Neuron (in vitro differentiated cells): ENCODE results near the gene BLACAT1.

Source experiments
- H2AFZ ChIP-seq: one replicate; pipeline ENCODE4 v1.6.1; 2013; ENCODE audit warnings: low read depth, mild to moderate bottlenecking, inconsistent platforms, low read length, moderate library complexity
- H3K27me3 ChIP-seq: one replicate; pipeline ENCODE4 v1.6.1; 2013; ENCODE audit warnings: low read length; ENCODE audit not compliant: insufficient read depth
- H3K36me3 ChIP-seq: one replicate; pipeline ENCODE4 v1.6.1; 2013; ENCODE audit warnings: low read length; ENCODE audit not compliant: insufficient read depth
- H3K4me1 ChIP-seq: one replicate; pipeline ENCODE4 v1.6.1; 2013; ENCODE audit warnings: low read length; ENCODE audit not compliant: insufficient read depth
- H3K4me3 ChIP-seq: 2 replicates; pipeline ENCODE4 v1.5.1; 2013; ENCODE audit warnings: mild to moderate bottlenecking, low read length, moderate library complexity
- H3K9me3 ChIP-seq: one replicate; pipeline ENCODE4 v1.6.1; 2013; ENCODE audit warnings: low read length

Gene BLACAT1

GRCh38 chr1:205447457-205448341 lies 8.1 kb downstream of the BLACAT1 start:
- no peaks in the 10 kb centered on the region for H3K36me3 ChIP-seq
- H3K9me3 ChIP-seq: no peaks in the 10 kb centered on the region
- H3K4me3 ChIP-seq: no peak overlapping the region
- H3K27me3 ChIP-seq: peaks cover 55% of the 10 kb centered on the region
- peaks cover 36% of the 10 kb centered on the region for H3K4me1 ChIP-seq
- no peak overlapping the region for H2AFZ ChIP-seq

- Histone ChIP-seq H3K4me1 (peaks cover 41% of the 10 kb centered on the region), H3K27me3 (peaks cover 56% of the 10 kb centered on the region), H3K4me3 (no peak overlapping the region), H3K36me3 (no peaks in the 10 kb centered on the region), H2AFZ (no peak overlapping the region), H3K9me3 (no peaks in the 10 kb centered on the region)
These were observed 9.0 kb downstream of the BLACAT1 start for GRCh38 chr1:205446828-205447227.

GRCh38 chr1:205445646-205445935 lies 10.3 kb downstream of the BLACAT1 start:
- Histone ChIP-seq H2AFZ (no peak overlapping the region), H3K36me3 (no peaks in the 10 kb centered on the region), H3K27me3 (peaks cover 56% of the 10 kb centered on the region), H3K4me3 (no peak overlapping the region), H3K4me1 (peaks cover 48% of the 10 kb centered on the region), H3K9me3 (no peaks in the 10 kb centered on the region)

- H3K27me3 ChIP-seq: peaks cover 57% of the 10 kb centered on the region
- H3K4me3 ChIP-seq: no peak overlapping the region
- no peaks in the 10 kb centered on the region for H3K36me3 ChIP-seq
- no peaks in the 10 kb centered on the region for H3K9me3 ChIP-seq
- H3K4me1 ChIP-seq: peaks cover 47% of the 10 kb centered on the region
- H2AFZ ChIP-seq: no peak overlapping the region
These were observed 10.8 kb downstream of the BLACAT1 start for GRCh38 chr1:205444931-205445645.

- Histone ChIP-seq H3K4me3 (no peak overlapping the region), H3K4me1 (peaks cover 43% of the 10 kb centered on the region), H3K36me3 (no peaks in the 10 kb centered on the region)
These were observed 11.4 kb downstream of the BLACAT1 start for GRCh38 chr1:205444300-205444930.

GRCh38 chr1:205443585-205444299 lies 12.1 kb downstream of the BLACAT1 start:
- H2AFZ ChIP-seq: no peak overlapping the region
- H3K27me3 ChIP-seq: peaks cover 67% of the 10 kb centered on the region
- no peaks in the 10 kb centered on the region for H3K9me3 ChIP-seq
- H3K36me3 ChIP-seq: no peaks in the 10 kb centered on the region
- H3K4me1 ChIP-seq: peaks cover 36% of the 10 kb centered on the region
- no peak overlapping the region for H3K4me3 ChIP-seq

More at GRCh38 chr1:205444300-205444930, 11.4 kb downstream of the BLACAT1 start:
- no peaks in the 10 kb centered on the region for H3K9me3 ChIP-seq
- H3K27me3 ChIP-seq: peaks cover 64% of the 10 kb centered on the region
- no peak overlapping the region for H2AFZ ChIP-seq

- no peak overlapping the region for H3K4me3 ChIP-seq
- no peaks in the 10 kb centered on the region for H3K9me3 ChIP-seq
- H3K36me3 ChIP-seq: no peaks in the 10 kb centered on the region
- H3K27me3 ChIP-seq: peaks cover 65% of the 10 kb centered on the region
- no peak overlapping the region for H2AFZ ChIP-seq
- H3K4me1 ChIP-seq: peaks cover 35% of the 10 kb centered on the region
These were observed 13.7 kb downstream of the BLACAT1 start for GRCh38 chr1:205442051-205442725.

- Histone ChIP-seq H3K27me3 (peaks cover 65% of the 10 kb centered on the region), H3K9me3 (no peaks in the 10 kb centered on the region), H3K4me3 (no peak overlapping the region), H2AFZ (no peak overlapping the region), H3K4me1 (peaks cover 35% of the 10 kb centered on the region), H3K36me3 (no peaks in the 10 kb centered on the region)
These were observed 14.2 kb downstream of the BLACAT1 start for GRCh38 chr1:205441716-205442050.

- Histone ChIP-seq H3K36me3 (no peaks in the 10 kb centered on the region), H3K9me3 (no peaks in the 10 kb centered on the region), H2AFZ (no peak overlapping the region), H3K27me3 (peaks cover 69% of the 10 kb centered on the region), H3K4me1 (peaks cover 35% of the 10 kb centered on the region), H3K4me3 (no peak overlapping the region)
These were observed 14.6 kb downstream of the BLACAT1 start for GRCh38 chr1:205441318-205441633.

- H3K4me3 ChIP-seq: no peak overlapping the region
- peaks cover 69% of the 10 kb centered on the region for H3K27me3 ChIP-seq
- H3K4me1 ChIP-seq: peaks cover 35% of the 10 kb centered on the region
These were observed 15.1 kb downstream of the BLACAT1 start for GRCh38 chr1:205440476-205441317.

GRCh38 chr1:205440121-205440475 lies 15.7 kb downstream of the BLACAT1 start:
- no peaks in the 10 kb centered on the region for H3K36me3 ChIP-seq
- H3K27me3 ChIP-seq: peaks cover 74% of the 10 kb centered on the region
- H3K9me3 ChIP-seq: no peaks in the 10 kb centered on the region
- H3K4me1 ChIP-seq: peaks cover 29% of the 10 kb centered on the region
- H3K4me3 ChIP-seq: no peak overlapping the region
- no peak overlapping the region for H2AFZ ChIP-seq

More at GRCh38 chr1:205440476-205441317, 15.1 kb downstream of the BLACAT1 start:
- H2AFZ ChIP-seq: no peak overlapping the region
- H3K9me3 ChIP-seq: no peaks in the 10 kb centered on the region
- H3K36me3 ChIP-seq: no peaks in the 10 kb centered on the region
